Measurements from ENCODE around the gene FGD4. TPM values are rescaled to one million over a fixed set of nuclear protein-coding genes. Genes with fewer than 3 reads are reported as not detected.
A peak's percentile ranks its signal among the peaks of the same experiment; 100 is the strongest.

FGD4 gene
- total RNA-seq, 2 donors from 2014 or later, result 36.3 to 54.4 TPM

GRCh38 chr12:32451816-32452215 lies 52.5 kb downstream of the FGD4 start:
- Histone ChIP-seq H3K36me3 (replicated peaks in 1 of 2; ENCODE audit: insufficient read depth in 1 of 2, low read depth in 2 of 2) (no peaks in the 10 kb centered on the region), H3K27me3 (no peaks in the 10 kb centered on the region), H3K27ac (no peak overlapping the region), H3K4me1 (peaks cover 34% of the 10 kb centered on the region), H3K4me3 (no peak overlapping the region), H3K9me3 (no peaks in the 10 kb centered on the region)
- intact Hi-C loops (cut with DNase I), result loop anchor here (10.0 kb wide), 1 partner anchor 203 kb away; no protein-coding TSS in a partner anchor
- ATAC-seq, result no peak
- no peak for TF ChIP-seq POLR2A (IDR thresholded peaks at IDR 0.05)
- TF ChIP-seq CTCF (IDR thresholded peaks at IDR 0.05), result no peak
- no peak for DNase-seq
- WGBS, 2 donors, result 87 to 93% methylated on average over 5 of the region's 5 CpGs

- intact Hi-C loops (cut with DNase I), result loop anchor here (10.0 kb wide), 1 partner anchor 201 kb away; no protein-coding TSS in a partner anchor
- 14 to 40% methylated on average over 3 of the region's 3 CpGs for WGBS, 2 donors
- DNase-seq (no peak), ATAC-seq (peak; percentile 88)
- TF ChIP-seq POLR2A (IDR thresholded peaks at IDR 0.05), result no peak
- no peak for TF ChIP-seq CTCF (IDR thresholded peaks at IDR 0.05)
- peak overlapping the region in 3 of 4 donors; percentile 20 to 59 (median 28) for H3K27ac ChIP-seq
- H3K9me3 ChIP-seq, result no peaks in the 10 kb centered on the region
- no peaks in the 10 kb centered on the region for H3K36me3 ChIP-seq (replicated peaks in 1 of 2; ENCODE audit: insufficient read depth in 1 of 2, low read depth in 2 of 2)
- H3K4me1 ChIP-seq, result peaks cover 43% of the 10 kb centered on the region
- no peaks in the 10 kb centered on the region for H3K27me3 ChIP-seq
- H3K4me3 ChIP-seq, result no peak overlapping the region
Measured at GRCh38 chr12:32454075-32454474, 54.7 kb downstream of the FGD4 start.

- peaks cover 43% of the 10 kb centered on the region for H3K4me1 ChIP-seq
- ATAC-seq (no peak), DNase-seq (no peak)
- TF ChIP-seq POLR2A (IDR thresholded peaks at IDR 0.05), result no peak
- no peak for TF ChIP-seq CTCF (IDR thresholded peaks at IDR 0.05)
- no peaks in the 10 kb centered on the region for H3K9me3 ChIP-seq
- intact Hi-C loops (cut with DNase I), result loop anchor here (10.0 kb wide), 1 partner anchor 200 kb away; no protein-coding TSS in a partner anchor
- no peaks in the 10 kb centered on the region for H3K36me3 ChIP-seq (replicated peaks in 1 of 2; ENCODE audit: insufficient read depth in 1 of 2, low read depth in 2 of 2)
- H3K27ac ChIP-seq, result peak overlapping the region in 3 of 4 donors; percentile 20 to 59 (median 28)
- 0 to 3% methylated on average over 1 of the region's 1 CpG for WGBS, 2 donors
- no peak overlapping the region for H3K4me3 ChIP-seq
- H3K27me3 ChIP-seq, result no peaks in the 10 kb centered on the region
Measured at GRCh38 chr12:32454866-32455265, 55.5 kb downstream of the FGD4 start.

- Histone ChIP-seq H3K36me3 (replicated peaks in 1 of 2; ENCODE audit: insufficient read depth in 1 of 2, low read depth in 2 of 2) (no peaks in the 10 kb centered on the region), H3K4me3 (no peak overlapping the region), H3K27me3 (no peaks in the 10 kb centered on the region), H3K4me1 (peaks cover 43% of the 10 kb centered on the region), H3K27ac (peak overlapping the region in 3 of 4 donors; percentile 28 to 59 (median 34)), H3K9me3 (no peaks in the 10 kb centered on the region)
- DNase-seq (peak in 2 of 4 donors; percentile 16 to 56), ATAC-seq (peak; percentile 55)
- WGBS, 2 donors, result 14% methylated on average over 1 of the region's 1 CpG
- TF ChIP-seq CTCF (IDR thresholded peaks at IDR 0.05), result peak; percentile 37 to 73 (median 65)
- no peak for TF ChIP-seq POLR2A (IDR thresholded peaks at IDR 0.05)
- intact Hi-C loops (cut with DNase I), result loop anchor here (10.0 kb wide), 1 partner anchor 199 kb away; no protein-coding TSS in a partner anchor
Measured at GRCh38 chr12:32455607-32456071, 56.3 kb downstream of the FGD4 start.

All from body of pancreas (tissue), 4 donors.